HG03520 (cell line): ENCODE data around the gene SARNP.
"Not testable (repeated sequence)": the region's sequence is repeated elsewhere in the genome, so short reads cannot be mapped to it uniquely, and the experiment has no call there.

Experiments used
- ATAC-seq: cut with Tn5 transposase; IDR thresholded peaks from one replicate; pipeline ENCODE4 v1.9.1; 2021; ENCODE audit warnings: mild to moderate bottlenecking, moderate library complexity; ENCODE audit not compliant: unreplicated experiment

Gene SARNP

GRCh38 chr12:55839345-55840140 lies 22.0 kb upstream of the SARNP start:
- no peak for ATAC-seq

DNA sequence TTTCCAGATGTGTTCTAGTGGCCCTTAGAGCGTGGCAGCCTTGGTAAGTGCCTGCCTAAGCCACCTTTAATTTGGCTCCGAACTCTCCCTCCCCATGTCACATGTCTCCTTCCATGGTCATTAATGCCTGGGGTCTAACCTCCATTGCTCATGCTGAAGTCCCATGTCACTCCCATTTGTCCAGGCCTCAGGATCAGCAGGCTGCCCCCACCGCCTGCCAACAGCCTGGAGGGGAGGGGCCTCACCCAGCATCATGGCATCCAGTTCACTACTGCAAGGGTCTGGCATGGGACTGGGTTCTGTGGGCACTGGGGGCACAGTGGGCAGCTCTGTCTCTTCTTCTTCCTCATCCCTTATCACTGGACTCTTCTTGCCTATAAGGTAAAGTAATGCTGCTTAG lies 20.8 kb upstream of the SARNP start:
- no peak for ATAC-seq

DNA sequence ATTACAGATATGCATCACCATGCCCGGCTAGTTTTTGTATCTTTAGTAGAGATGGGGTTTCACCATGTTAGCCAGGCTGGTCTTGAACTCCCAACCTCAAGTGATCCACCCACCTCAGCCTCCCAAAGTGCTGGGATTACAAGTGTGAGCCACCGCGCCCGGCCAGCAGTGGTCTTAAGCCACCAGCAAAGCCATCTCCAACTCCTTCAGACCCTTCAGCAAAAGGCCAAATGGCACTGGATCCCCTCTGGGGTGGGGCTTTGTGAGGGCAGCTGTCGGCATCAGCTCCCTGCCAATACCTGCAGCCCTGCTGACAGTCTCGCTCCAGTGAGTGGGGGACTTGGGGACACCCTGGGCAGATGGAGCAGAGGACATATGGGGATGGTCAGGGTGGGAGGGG lies 16.9 kb upstream of the SARNP start:
- ATAC-seq: not testable (repeated sequence)

DNA sequence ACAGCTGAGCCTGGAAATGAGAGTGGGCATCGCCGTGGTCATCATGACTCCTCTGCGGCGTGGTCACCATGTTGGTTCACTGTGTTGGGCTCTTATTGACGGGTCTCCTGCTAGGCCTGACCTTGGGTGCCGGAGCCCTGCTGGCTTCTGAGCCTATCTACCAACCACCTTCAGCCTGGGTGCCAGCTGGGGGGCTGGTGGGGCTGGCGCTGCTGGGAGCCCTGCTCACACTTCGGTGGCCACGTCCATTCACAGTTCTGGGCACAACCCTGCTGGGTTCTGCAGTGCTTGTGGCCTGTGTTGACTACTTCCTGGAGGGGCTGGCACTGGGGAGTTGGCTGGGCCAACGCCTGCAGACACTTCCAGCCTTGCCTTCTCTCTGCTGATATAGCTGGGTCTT lies 15.5 kb upstream of the SARNP start:
- no peak for ATAC-seq

DNA sequence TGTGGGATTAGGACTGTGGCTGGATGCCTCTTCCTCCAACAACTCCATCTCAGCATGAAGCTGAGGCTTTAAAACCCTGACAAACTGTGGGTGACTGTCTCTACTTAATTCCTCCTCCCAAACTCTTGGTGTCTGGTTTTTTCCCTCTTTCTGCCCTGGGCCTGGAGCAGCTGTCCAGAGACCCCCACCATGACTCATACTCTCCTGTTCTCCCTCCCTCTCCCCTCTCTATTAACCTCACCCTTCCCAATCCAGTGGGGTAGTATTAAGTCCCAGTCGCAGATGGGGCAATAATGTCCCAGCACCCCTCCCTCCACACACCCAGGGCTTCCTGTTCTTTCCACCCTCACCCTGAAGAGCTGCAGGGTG lies 13.9 kb upstream of the SARNP start:
- ATAC-seq: no peak

DNA sequence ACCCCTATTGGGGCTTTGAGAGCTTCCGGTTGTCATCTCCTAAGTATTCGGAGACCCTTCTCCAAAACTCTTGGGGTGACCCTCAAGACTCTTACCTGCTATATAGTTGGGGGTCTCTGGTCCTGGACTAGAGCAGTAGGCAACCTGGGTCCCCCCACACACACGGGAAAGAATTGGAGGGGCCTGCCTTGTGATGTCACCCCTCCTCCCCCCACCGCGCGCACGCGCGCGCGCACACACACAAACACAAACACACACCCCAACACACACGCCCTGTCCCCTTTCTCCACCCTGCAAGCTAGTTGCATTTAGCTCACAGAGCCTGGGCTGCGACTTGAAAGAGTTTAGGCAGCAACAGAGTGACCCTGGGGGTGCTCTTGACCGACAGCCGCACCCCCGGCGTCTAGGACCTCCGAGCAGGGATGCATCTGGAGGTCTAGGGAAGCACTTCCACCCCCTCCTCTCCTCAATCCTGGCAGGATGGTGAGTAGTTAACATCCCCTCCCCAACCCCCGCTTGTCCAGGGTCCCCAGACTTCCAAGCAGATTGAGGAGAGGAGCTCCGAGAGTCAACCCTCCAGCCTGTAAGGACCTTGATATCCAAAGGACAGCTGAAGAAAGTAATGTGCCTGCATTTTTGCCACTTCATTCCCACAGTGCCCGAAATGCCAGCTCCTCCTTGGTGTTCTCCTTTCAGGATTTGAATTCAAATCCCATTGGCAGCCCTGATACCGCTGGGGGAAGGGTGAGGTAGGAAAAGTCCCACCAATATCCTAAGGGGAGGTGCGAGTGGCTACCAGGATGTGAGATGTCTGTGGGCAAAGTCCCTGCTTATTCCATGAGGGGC lies 13.3 kb upstream of the SARNP start:
- no peak for ATAC-seq

DNA sequence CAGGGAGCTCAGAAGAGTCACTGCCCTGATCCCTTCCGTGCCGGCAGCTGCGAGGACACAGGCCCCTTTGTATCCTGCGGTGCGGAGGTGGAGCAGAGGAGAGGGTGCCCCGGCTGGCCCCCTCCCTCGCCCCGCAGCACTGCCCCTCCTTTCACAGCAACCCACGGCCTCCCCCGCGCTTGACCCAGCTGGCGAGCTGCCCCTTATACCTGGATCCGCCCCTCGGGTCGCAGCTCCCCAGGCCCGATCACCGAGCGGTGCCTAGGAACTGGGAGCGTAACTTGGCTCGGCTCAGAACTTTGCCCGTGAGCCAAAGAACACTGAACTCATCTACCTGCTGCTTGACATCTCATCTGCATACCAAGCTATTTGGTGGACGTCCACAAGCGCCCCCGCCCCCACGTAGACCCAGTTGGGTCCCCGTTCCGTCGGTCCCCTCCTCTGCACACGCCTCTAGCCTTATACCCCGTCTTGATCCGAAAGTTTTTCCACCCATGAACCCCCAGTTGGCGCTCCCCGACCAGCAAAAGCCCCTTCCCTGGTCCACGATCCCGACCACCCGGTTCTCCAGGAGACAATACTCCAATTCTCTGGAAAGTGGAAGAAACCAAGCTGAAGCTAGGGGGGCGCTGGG lies 12.6 kb upstream of the SARNP start:
- ATAC-seq: peak; percentile 5

DNA sequence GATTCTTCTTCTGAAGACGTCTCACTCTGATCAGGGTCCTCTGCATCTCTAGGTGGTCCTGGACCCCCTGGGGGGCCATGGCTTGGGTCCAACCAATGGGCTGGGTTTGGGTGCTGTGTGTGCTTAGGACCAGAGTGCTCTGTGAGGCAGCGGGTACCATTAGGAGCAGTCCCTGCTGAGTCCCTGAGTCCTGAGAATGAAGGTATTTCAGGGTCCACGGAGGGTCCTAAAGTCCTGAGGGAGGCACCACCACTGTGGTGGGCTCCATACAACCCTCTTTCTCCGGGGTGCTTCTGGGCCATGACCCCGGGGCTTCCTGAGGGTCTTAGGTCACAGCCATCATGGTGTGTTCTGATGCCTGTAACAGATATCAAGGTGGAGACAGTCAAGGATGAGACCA lies 10.8 kb upstream of the SARNP start:
- ATAC-seq: no peak

DNA sequence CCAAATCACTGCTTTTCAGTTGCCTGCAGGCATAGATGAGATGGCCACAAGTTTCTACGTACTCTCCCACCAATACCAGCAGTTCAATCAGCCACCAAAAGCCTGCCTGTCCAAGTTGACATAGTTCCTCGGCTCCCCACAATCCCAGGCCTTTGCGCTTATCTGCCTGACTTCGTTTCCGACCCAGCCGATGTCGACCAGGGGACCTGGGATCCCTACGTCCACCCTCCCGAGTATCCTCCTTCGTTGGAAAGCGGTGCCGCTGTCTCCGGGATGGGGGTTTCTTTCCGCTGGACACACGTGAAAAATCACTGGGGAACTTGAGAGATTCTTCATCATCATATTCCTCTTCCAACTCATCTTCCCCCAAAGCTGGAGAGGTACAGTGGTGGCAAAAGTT lies 10.3 kb upstream of the SARNP start:
- no peak for ATAC-seq

DNA sequence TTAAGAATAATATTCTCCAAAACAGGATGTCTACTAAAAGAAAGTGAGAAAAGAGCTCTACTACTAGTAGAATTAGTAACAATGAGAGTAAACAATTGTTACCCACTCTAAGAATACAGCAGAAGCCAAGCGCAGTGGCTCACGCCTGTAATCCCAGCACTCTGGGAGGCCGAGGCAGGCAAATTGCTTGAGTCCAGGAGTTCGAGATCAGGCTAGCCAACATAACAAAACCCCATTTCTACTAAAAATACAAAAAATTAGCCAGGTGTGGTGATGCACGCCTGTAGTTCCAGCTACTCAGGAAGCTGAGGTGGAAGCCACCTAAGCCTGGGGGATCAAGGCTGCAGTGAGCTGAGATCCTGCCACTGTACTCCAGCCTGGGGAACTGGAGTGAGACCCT lies 7.2 kb upstream of the SARNP start:
- no peak for ATAC-seq

GRCh38 chr12:55823419-55823818 lies 5.9 kb upstream of the SARNP start:
- ATAC-seq: no peak

DNA sequence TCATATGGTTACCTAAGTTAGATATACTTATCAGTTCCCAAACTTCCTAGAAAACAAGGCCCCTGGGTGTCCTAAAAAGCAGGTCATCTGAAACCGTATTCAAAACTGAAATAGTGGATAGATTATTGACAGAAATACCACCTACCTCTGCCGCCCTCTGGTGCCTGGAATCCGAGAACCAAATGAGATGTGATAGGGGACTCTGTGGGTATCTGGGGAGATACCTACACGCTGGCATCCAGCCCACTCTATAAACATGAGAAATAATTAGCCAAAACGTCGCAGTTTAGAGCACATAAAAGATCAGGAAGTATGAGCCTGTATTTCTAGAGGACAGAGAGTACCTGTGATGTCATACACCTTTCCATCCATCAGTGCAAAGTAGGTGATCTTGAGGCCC lies 4.7 kb upstream of the SARNP start:
- no peak for ATAC-seq

DNA sequence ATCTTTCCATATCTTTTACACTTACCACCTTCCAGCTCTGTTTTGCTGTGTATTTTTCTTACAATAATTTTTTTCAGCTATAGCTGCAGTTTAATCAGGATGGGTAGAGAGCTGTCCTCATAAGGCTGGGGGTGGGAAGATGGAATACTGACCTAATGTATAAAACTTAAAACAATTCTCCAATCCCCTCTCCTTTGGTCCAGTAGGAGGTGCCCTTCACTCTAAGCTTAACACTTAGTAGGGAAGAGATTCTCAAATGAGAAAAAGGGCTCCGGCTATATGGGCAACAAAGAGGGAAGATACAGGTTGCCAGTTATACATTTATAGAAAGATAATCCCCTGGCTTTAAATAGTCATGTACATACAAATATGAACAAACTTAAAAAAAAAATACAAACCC lies 3.2 kb upstream of the SARNP start:
- ATAC-seq: no peak

GRCh38 chr12:55818886-55819285 lies 1.4 kb upstream of the SARNP start:
- no peak for ATAC-seq

GRCh38 chr12:55818140-55818728 lies 710 bp upstream of the SARNP start:
- peak; percentile 22 for ATAC-seq

- no peak for ATAC-seq
These were observed 611 bp downstream of the SARNP start for GRCh38 chr12:55816881-55817344.

DNA sequence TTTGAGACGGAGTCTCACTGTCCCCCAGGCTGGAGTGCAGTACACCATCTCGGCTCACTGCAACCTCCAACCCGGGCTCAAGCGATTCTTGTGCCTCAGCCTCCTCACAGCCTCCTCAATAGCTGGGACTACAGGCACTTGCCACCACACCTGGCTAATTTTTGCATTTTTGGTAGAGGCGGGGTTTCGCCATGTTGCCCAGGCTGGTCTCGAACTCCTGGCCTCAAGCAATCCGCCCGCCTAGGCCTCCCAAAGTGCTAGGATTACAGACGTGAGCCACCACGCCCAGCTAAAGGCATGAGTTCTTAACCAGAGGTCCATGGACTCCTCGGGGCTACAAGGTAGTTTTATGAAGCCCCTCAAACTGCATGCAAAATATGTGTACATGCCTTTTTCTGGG lies 2.1 kb downstream of the SARNP start:
- ATAC-seq: no peak

- no peak for ATAC-seq
These were observed 3.3 kb downstream of the SARNP start for GRCh38 chr12:55814257-55814656.

DNA sequence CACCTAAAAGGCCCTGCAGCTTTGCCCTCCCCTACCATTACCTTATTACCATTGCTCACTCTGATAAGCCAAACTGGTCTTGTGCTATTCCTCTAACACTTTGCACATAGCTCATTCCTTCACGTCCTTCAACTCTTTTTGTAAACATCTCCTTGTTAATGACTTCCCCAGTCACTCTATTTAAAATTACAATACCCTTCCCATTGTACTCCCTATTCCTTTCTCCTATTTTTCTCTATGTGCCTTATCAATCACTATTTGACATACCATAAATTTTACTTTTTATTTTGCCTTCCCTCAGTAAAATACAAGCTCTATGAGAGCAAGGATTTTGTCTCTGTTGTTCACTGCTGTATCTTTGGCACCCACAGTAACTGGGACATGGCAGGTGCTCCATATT lies 5.4 kb downstream of the SARNP start:
- ATAC-seq: no peak

GRCh38 chr12:55809274-55809673 lies 8.2 kb downstream of the SARNP start:
- no peak for ATAC-seq

GRCh38 chr12:55806982-55807381 lies 10.5 kb downstream of the SARNP start:
- ATAC-seq: no peak
